Cardiac muscle cell (in vitro differentiated cells and primary cell): Measurements from ENCODE around the gene TCF3. TPM values are rescaled to one million over a fixed set of nuclear protein-coding genes. Genes with fewer than 3 reads are reported as not detected.

Source experiments
- polyA plus RNA-seq: library from polyadenylated mRNA; unstranded; fragments of >200 nt; fragmentation: Nextera tagmentation; extraction: Ambion mirVana; gene quantifications from 2 replicates; pipeline ENCODE4 v1.2.1, GENCODE V29; 2016
- total RNA-seq: library from RNA; depleted of rRNA; stranded (reverse); fragments of >200 nt; gene quantifications from 2 replicates; pipeline ENCODE4 v1.2.3, GENCODE V29; 2016

The TCF3 gene
- total and polyA plus RNA-seq, 2 experiments from 2014 or later, result 110 to 281 TPM

Other genes starting within 250 kb of the TCF3 start
- 103 and 112 TPM in 2 replicates for gene DAZAP1, start 245.0 kb downstream of the TCF3 start, total RNA-seq
- 41.8 and 43.0 TPM in 2 replicates for gene DAZAP1, start 245.0 kb downstream of the TCF3 start, polyA plus RNA-seq
- 3,563 and 6,817 TPM in 2 replicates for gene RPS15, start 214.2 kb downstream of the TCF3 start, total RNA-seq
- 1,008 and 1,129 TPM in 2 replicates for gene RPS15, start 214.2 kb downstream of the TCF3 start, polyA plus RNA-seq
- 0.42 and 1.3 TPM in 2 replicates for gene APC2, start 202.5 kb downstream of the TCF3 start, total RNA-seq
- 0.27 and 0.94 TPM in 2 replicates for gene APC2, start 202.5 kb downstream of the TCF3 start, polyA plus RNA-seq
- gene C19orf25, start 173.4 kb downstream of the TCF3 start, total RNA-seq, result 52.4 and 81.5 TPM in 2 replicates
- 56.9 and 84.9 TPM in 2 replicates for gene C19orf25, start 173.4 kb downstream of the TCF3 start, polyA plus RNA-seq
- gene PCSK4, start 162.3 kb downstream of the TCF3 start, total RNA-seq, result 11.2 and 28.6 TPM in 2 replicates
- 9.6 and 19.2 TPM in 2 replicates for gene PCSK4, start 162.3 kb downstream of the TCF3 start, polyA plus RNA-seq
- gene REEP6, start 161.4 kb downstream of the TCF3 start, total RNA-seq, result 52.7 and 72.5 TPM in 2 replicates
- 74.7 and 99.8 TPM in 2 replicates for gene REEP6, start 161.4 kb downstream of the TCF3 start, polyA plus RNA-seq
- 3.9 and 5.7 TPM in 2 replicates for gene ADAMTSL5, start 139.6 kb downstream of the TCF3 start, total RNA-seq
- gene ADAMTSL5, start 139.6 kb downstream of the TCF3 start, polyA plus RNA-seq, result 4.9 and 8.6 TPM in 2 replicates
- 0.04 and 1.2 TPM in 2 replicates for gene PLK5, start 128.5 kb downstream of the TCF3 start, total RNA-seq
- gene PLK5, start 128.5 kb downstream of the TCF3 start, polyA plus RNA-seq, result 0.54 and 0.87 TPM in 2 replicates
- 49.7 and 65.6 TPM in 2 replicates for gene MEX3D, start 84.3 kb downstream of the TCF3 start, total RNA-seq
- gene MEX3D, start 84.3 kb downstream of the TCF3 start, polyA plus RNA-seq, result 4.4 and 4.5 TPM in 2 replicates
- gene MBD3, start 59.8 kb downstream of the TCF3 start, total RNA-seq, result 171 and 179 TPM in 2 replicates
- gene MBD3, start 59.8 kb downstream of the TCF3 start, polyA plus RNA-seq, result 71.6 and 93.3 TPM in 2 replicates
- gene UQCR11, start 47.2 kb downstream of the TCF3 start, total RNA-seq, result 73.6 and 161 TPM in 2 replicates
- 842 and 1,116 TPM in 2 replicates for gene UQCR11, start 47.2 kb downstream of the TCF3 start, polyA plus RNA-seq
- gene ONECUT3, start 100.9 kb upstream of the TCF3 start, total RNA-seq, result not detected in 2 replicates
- gene ONECUT3, start 100.9 kb upstream of the TCF3 start, polyA plus RNA-seq, result not detected in 2 replicates
- 1.2 and 8.6 TPM in 2 replicates for gene ATP8B3, start 159.7 kb upstream of the TCF3 start, total RNA-seq
- gene ATP8B3, start 159.7 kb upstream of the TCF3 start, polyA plus RNA-seq, result 3.0 and 9.2 TPM in 2 replicates
- gene REXO1, start 195.9 kb upstream of the TCF3 start, total RNA-seq, result 24.4 and 39.7 TPM in 2 replicates
- 19.2 and 21.3 TPM in 2 replicates for gene REXO1, start 195.9 kb upstream of the TCF3 start, polyA plus RNA-seq
- gene KLF16, start 211.0 kb upstream of the TCF3 start, total RNA-seq, result 5.3 and 9.3 TPM in 2 replicates
- gene KLF16, start 211.0 kb upstream of the TCF3 start, polyA plus RNA-seq, result 9.1 and 20.8 TPM in 2 replicates
- 198 and 203 TPM in 2 replicates for gene ABHD17A, start 232.9 kb upstream of the TCF3 start, total RNA-seq
- gene ABHD17A, start 232.9 kb upstream of the TCF3 start, polyA plus RNA-seq, result 145 and 159 TPM in 2 replicates